Caco-2 (cell line): ENCODE measurements around the gene SPOCK1. TPM values are rescaled to one million over a fixed set of nuclear protein-coding genes. Genes with fewer than 3 reads are reported as not detected.

Experiments used
- BruUV-seq: library from RNA; stranded (reverse); fragments of 400-500 nt; replicated peaks from 2 replicates; lab custom pipeline; 2021; lab: Mats Ljungman, UMichigan
- CTCF ChIA-PET: fragments of 300-600 bp; sonication (Branson Sonifier 250); formaldehyde crosslinking; loops from one replicate; lab custom pipeline; 2022; ENCODE audit warnings: antibody characterized with exemption; lab: Charles Lee
- POLR2A ChIA-PET: fragments of 300-600 bp; sonication (Branson Sonifier 250); formaldehyde crosslinking; loops from one replicate; lab custom pipeline; 2022; ENCODE audit warnings: antibody characterized with exemption; lab: Charles Lee
- DNase-seq, 2 experiments: peaks; one replicate each; pipeline versions ENCODE4 v3.0.0 to v3.0.0-alpha.2; 2020 to 2022
- H3K27me3 ChIP-seq: replicated peaks from 2 replicates; pipeline ENCODE4 v1.6.0; 2011; ENCODE audit warnings: low read length; ENCODE audit not compliant: control insufficient read depth, insufficient read depth
- H3K36me3 ChIP-seq: 2 replicates; pipeline ENCODE4 v1.5.1; 2011; ENCODE audit warnings: low read length; ENCODE audit not compliant: control insufficient read depth, insufficient read depth
- H3K4me1 ChIP-seq: fragments of 250-450 bp; sonication (Bioruptor Pico); 2 replicates; pipeline ENCODE4 v1.5.1; 2020; ENCODE audit warnings: mild to moderate bottlenecking
- H3K4me3 ChIP-seq: 2 replicates; pipeline ENCODE4 v1.5.1; 2011; ENCODE audit warnings: low read depth, mild to moderate bottlenecking, control low read depth, low read length
- H3K9me3 ChIP-seq: fragments of 250-450 bp; sonication (Bioruptor Pico); 2 replicates; pipeline ENCODE4 v1.5.1; 2020; ENCODE audit warnings: mild to moderate bottlenecking, moderate library complexity
- H3K27ac Mint-ChIP-seq: one replicate; pipeline ENCODE4 v1.8.0; 2022; ENCODE audit warnings: mixed read lengths; ENCODE audit not compliant: unreplicated experiment
- H3K27me3 Mint-ChIP-seq: one replicate; pipeline ENCODE4 v1.8.0; 2022; ENCODE audit warnings: mixed read lengths; ENCODE audit not compliant: insufficient read depth, unreplicated experiment
- H3K36me3 Mint-ChIP-seq: one replicate; pipeline ENCODE4 v1.8.0; 2022; ENCODE audit warnings: mild to moderate bottlenecking, mixed read lengths; ENCODE audit not compliant: insufficient read depth, unreplicated experiment
- H3K4me1 Mint-ChIP-seq: one replicate; pipeline ENCODE4 v1.8.0; 2022; ENCODE audit warnings: low read depth, mixed read lengths; ENCODE audit not compliant: unreplicated experiment
- H3K4me3 Mint-ChIP-seq: one replicate; pipeline ENCODE4 v1.8.0; 2022; ENCODE audit warnings: mild to moderate bottlenecking, moderate library complexity, mixed read lengths; ENCODE audit not compliant: unreplicated experiment
- H3K9me3 Mint-ChIP-seq: one replicate; pipeline ENCODE4 v1.8.0; 2022; ENCODE audit warnings: mixed read lengths; ENCODE audit not compliant: unreplicated experiment
- CTCF ChIP-seq, 2 experiments: fragments of 200-600 bp in 1 of 2; IDR thresholded peaks; 1 replicate in 1 of 2; 2 replicates in 1 of 2; pipeline versions ENCODE4 v1.5.1 to v1.8.0; 2011 to 2022; ENCODE audit warnings: antibody characterized with exemption in 1 of 2, control low read depth in 1 of 2, inconsistent platforms in 1 of 2, low read depth in 1 of 2, low read length in 1 of 2, mild to moderate bottlenecking in 1 of 2, moderate library complexity in 1 of 2; ENCODE audit not compliant: insufficient read depth in 1 of 2, severe bottlenecking in 1 of 2, unreplicated experiment in 1 of 2
- intact Hi-C: fragments of 100-400 bp; cut with micrococcal nuclease; formaldehyde crosslinking; loops from one replicate; pipeline ENCODE4 v1.10.0; 2022; ENCODE audit not compliant: unreplicated experiment
- total RNA-seq: library from RNA; stranded (reverse); gene quantifications from 2 replicates; pipeline ENCODE4 v1.2.3, GENCODE V29; 2022

Gene SPOCK1
- total RNA-seq, 1 experiment from 2014 or later: not detected

GRCh38 chr5:136981936-136982335, 517.2 kb downstream of the SPOCK1 start:
- ChIA-PET POLR2A (no interaction called here), CTCF (no interaction called here)
- Histone ChIP-seq H3K27me3 (no peaks in the 10 kb centered on the region), H3K36me3 (no peaks in the 10 kb centered on the region), H3K4me3 (no peak overlapping the region), H3K4me1 (no peaks in the 10 kb centered on the region), H3K9me3 (no peaks in the 10 kb centered on the region)
- no TSS peak for BruUV-seq
- no peak overlapping the region for H3K4me3 Mint-ChIP-seq
- DNase-seq: no peak
- no peaks in the 10 kb centered on the region for H3K4me1 Mint-ChIP-seq
- H3K27ac Mint-ChIP-seq: no peak overlapping the region
- H3K36me3 Mint-ChIP-seq: no peaks in the 10 kb centered on the region
- TF ChIP-seq CTCF (IDR thresholded peaks at IDR 0.05; ENCODE audit: insufficient read depth in 1 of 2, low read depth in 1 of 2, low read length in 1 of 2, severe bottlenecking in 1 of 2, unreplicated experiment in 1 of 2): no peak
- intact Hi-C loops: no loop called here
- no peaks in the 10 kb centered on the region for H3K9me3 Mint-ChIP-seq
- H3K27me3 Mint-ChIP-seq: peaks cover 23% of the 10 kb centered on the region

GRCh38 chr5:136979131-136979530, 520.0 kb downstream of the SPOCK1 start:
- no peak for TF ChIP-seq CTCF (IDR thresholded peaks at IDR 0.05; ENCODE audit: insufficient read depth in 1 of 2, low read depth in 1 of 2, low read length in 1 of 2, severe bottlenecking in 1 of 2, unreplicated experiment in 1 of 2)
- CTCF ChIA-PET: no interaction called here
- H3K9me3 ChIP-seq: no peaks in the 10 kb centered on the region
- Mint-ChIP-seq H3K4me1 (no peaks in the 10 kb centered on the region), H3K27ac (no peak overlapping the region), H3K9me3 (no peaks in the 10 kb centered on the region), H3K4me3 (no peak overlapping the region), H3K27me3 (peaks cover 25% of the 10 kb centered on the region), H3K36me3 (no peaks in the 10 kb centered on the region)
- no TSS peak for BruUV-seq
- no peaks in the 10 kb centered on the region for H3K27me3 ChIP-seq
- no peak overlapping the region for H3K4me3 ChIP-seq
- POLR2A ChIA-PET: no interaction called here
- no peak for DNase-seq
- no peaks in the 10 kb centered on the region for H3K36me3 ChIP-seq
- H3K4me1 ChIP-seq: no peaks in the 10 kb centered on the region
- intact Hi-C loops: no loop called here

- no peak overlapping the region for H3K4me3 Mint-ChIP-seq
- 0 out of 2 replicates have a peak, but pooled peaks cover 4% of the 10 kb centered on the region for H3K9me3 ChIP-seq
- CTCF ChIA-PET: interaction anchor here (0.8 kb wide), 1 partner anchor 111 kb away, joined by 3 read pairs; no protein-coding TSS in a partner anchor
- no peaks in the 10 kb centered on the region for H3K36me3 ChIP-seq
- POLR2A ChIA-PET: no interaction called here
- no peaks in the 10 kb centered on the region for H3K4me1 ChIP-seq
- no peak overlapping the region for H3K27ac Mint-ChIP-seq
- H3K27me3 ChIP-seq: no peaks in the 10 kb centered on the region
- TF ChIP-seq CTCF (IDR thresholded peaks at IDR 0.05; ENCODE audit: insufficient read depth in 1 of 2, low read depth in 1 of 2, low read length in 1 of 2, severe bottlenecking in 1 of 2, unreplicated experiment in 1 of 2): no peak
- no peak for DNase-seq
- H3K4me1 Mint-ChIP-seq: no peaks in the 10 kb centered on the region
- H3K4me3 ChIP-seq: no peak overlapping the region
- no peaks in the 10 kb centered on the region for H3K36me3 Mint-ChIP-seq
- H3K9me3 Mint-ChIP-seq: peaks cover 9% of the 10 kb centered on the region
- peaks cover 6% of the 10 kb centered on the region for H3K27me3 Mint-ChIP-seq
- no TSS peak for BruUV-seq
- intact Hi-C loops: no loop called here
Observed at GRCh38 chr5:136963504-136963903, 535.6 kb downstream of the SPOCK1 start.
